OCI-LY7 (cell line): Measurements from ENCODE around the gene SOWAHA.

Source experiments
- CTCF ChIP-seq: fragments of 200-600 bp; sonication (generic); conservative IDR thresholded peaks from 2 replicates; pipeline ENCODE4 v1.5.1; 2014; ENCODE audit warnings: mild to moderate bottlenecking, antibody characterized with exemption, low read length, moderate library complexity, mixed read lengths
- EZH2phosphoT487 ChIP-seq: fragments of 200-600 bp; sonication (generic); IDR thresholded peaks from 2 replicates; pipeline ENCODE4 v1.6.1; 2018; ENCODE audit warnings: low read depth, borderline replicate concordance, mild to moderate bottlenecking, mixed run types, antibody characterized with exemption, low read length, moderate library complexity, mixed read lengths

GRCh38 chr5:132810605-132811004 is 2.5 kb upstream of the SOWAHA start:
- no peak for TF ChIP-seq CTCF
- no peak for TF ChIP-seq EZH2phosphoT487
